SK-N-SH (cell line): ENCODE results near the gene ZC2HC1C. TPM values are rescaled to one million over a fixed set of nuclear protein-coding genes. Genes with fewer than 3 reads are reported as not detected.

ENCODE experiments used
- CTCF ChIA-PET: fragments of 300-600, 350-600 bp; formaldehyde crosslinking; extraction: SDS; loops from one replicate; lab custom pipeline; 2021; lab: Yijun Ruan, JAX
- POLR2A ChIA-PET: fragments of 350-600 bp; sonication (Branson Sonifier 250); formaldehyde crosslinking; extraction: SDS; loops from one replicate; lab custom pipeline; 2020; ENCODE audit warnings: antibody characterized with exemption, inconsistent platforms; lab: Yijun Ruan, JAX
- DNase-seq: peaks from one replicate; pipeline ENCODE4 v3.0.0; 2012
- H2AFZ ChIP-seq: fragments of 200-600 bp; sonication (generic); 2 replicates; pipeline ENCODE4 v1.8.1; 2016; ENCODE audit warnings: antibody characterized with exemption, mild to moderate bottlenecking, low read depth
- H3F3A ChIP-seq: fragments of 200-600 bp; sonication (generic); replicated peaks from 2 replicates; pipeline ENCODE3; 2016; ENCODE audit warnings: antibody characterized with exemption, mild to moderate bottlenecking; ENCODE audit not compliant: insufficient read depth
- H3K27ac ChIP-seq, 2 experiments: fragments of 200-500 bp in 1 of 2; fragments of 200-600 bp in 1 of 2; sonication (Bioruptor generic) in 1 of 2; sonication (generic), shearing (Covaris generic) in 1 of 2; 2 replicates each; pipeline versions ENCODE4 v1.5.1 to v1.6.1; 2014 to 2016; ENCODE audit warnings: low read depth in 2 of 2, inconsistent platforms in 1 of 2, low read length in 1 of 2, mild to moderate bottlenecking in 1 of 2, mixed read lengths in 1 of 2
- H3K27me3 ChIP-seq: fragments of 200-600 bp; sonication (generic), shearing (Covaris generic); 2 replicates; pipeline ENCODE4 v1.6.1; 2016; ENCODE audit warnings: mixed run types; ENCODE audit not compliant: insufficient read depth
- H3K36me3 ChIP-seq, 2 experiments: fragments of 200-500 bp in 1 of 2; fragments of 200-600 bp in 1 of 2; sonication (Bioruptor generic) in 1 of 2; sonication (generic) in 1 of 2; replicated peaks in 1 of 2; 2 replicates each; pipeline versions ENCODE3 to v1.5.1; 2014 to 2016; ENCODE audit warnings: low read length in 1 of 2, mild to moderate bottlenecking in 1 of 2; ENCODE audit not compliant: insufficient read depth in 2 of 2, control insufficient read depth in 1 of 2
- H3K4me1 ChIP-seq, 2 experiments: fragments of 200-500 bp in 1 of 2; fragments of 200-600 bp in 1 of 2; sonication (Bioruptor generic) in 1 of 2; sonication (generic), shearing (Covaris generic) in 1 of 2; 2 replicates each; pipeline versions ENCODE4 v1.5.1 to v1.6.1; 2014 to 2016; ENCODE audit warnings: low read depth in 1 of 2, low read length in 1 of 2, mixed run types in 1 of 2; ENCODE audit not compliant: insufficient read depth in 2 of 2, control insufficient read depth in 1 of 2
- H3K4me2 ChIP-seq: fragments of 200-600 bp; sonication (generic), shearing (Covaris generic); 2 replicates; pipeline ENCODE4 v1.6.1; 2017; ENCODE audit warnings: mixed run types
- H3K4me3 ChIP-seq, 2 experiments: fragments of 200-500 bp in 1 of 2; fragments of 200-600 bp in 1 of 2; sonication (Bioruptor generic) in 1 of 2; sonication (generic), shearing (Covaris generic) in 1 of 2; 2 replicates each; pipeline versions ENCODE4 v1.5.1 to v1.8.1; 2014 to 2016; ENCODE audit warnings: low read depth in 2 of 2, inconsistent platforms in 1 of 2, low read length in 1 of 2, mild to moderate bottlenecking in 1 of 2, mixed read lengths in 1 of 2, moderate library complexity in 1 of 2
- H3K79me2 ChIP-seq: fragments of 200-600 bp; sonication (generic); 2 replicates; pipeline ENCODE4 v1.8.1; 2017; ENCODE audit warnings: mild to moderate bottlenecking; ENCODE audit not compliant: insufficient read depth
- H3K9ac ChIP-seq: fragments of 200-600 bp; sonication (generic); 2 replicates; pipeline ENCODE4 v1.6.1; 2017; ENCODE audit warnings: mixed run types
- H3K9me2 ChIP-seq: fragments of 200-600 bp; sonication (generic); 2 replicates; pipeline ENCODE4 v1.6.1; 2017; ENCODE audit warnings: mixed run types
- H3K9me3 ChIP-seq: fragments of 200-600 bp; sonication (generic); 2 replicates; pipeline ENCODE4 v1.6.1; 2017; ENCODE audit warnings: mixed run types, mild to moderate bottlenecking, moderate library complexity
- H4K20me1 ChIP-seq: fragments of 200-600 bp; sonication (generic); 2 replicates; pipeline ENCODE4 v1.6.1; 2017; ENCODE audit warnings: mild to moderate bottlenecking, mixed run types; ENCODE audit not compliant: insufficient read depth
- FOXJ3 ChIP-seq: sonication (generic); formaldehyde crosslinking; IDR thresholded peaks from 2 replicates; pipeline ENCODE4 v1.5.1; 2020; ENCODE audit warnings: mild to moderate bottlenecking, missing genetic modification reagents
- JUND ChIP-seq: IDR thresholded peaks from 2 replicates; pipeline ENCODE4 v1.4.0; 2012
- MEF2A ChIP-seq: IDR thresholded peaks from 2 replicates; pipeline ENCODE4 v1.4.0; 2012; ENCODE audit warnings: low read depth, borderline replicate concordance
- MXI1 ChIP-seq: IDR thresholded peaks from 2 replicates; pipeline ENCODE4 v1.6.1; 2012; ENCODE audit warnings: mild to moderate bottlenecking, low read depth, low read length, improper control_type of control experiment
- PBX3 ChIP-seq: IDR thresholded peaks from 2 replicates; pipeline ENCODE4; 2012
- RAD21 ChIP-seq: IDR thresholded peaks from 2 replicates; pipeline ENCODE4 v1.6.1; 2012; ENCODE audit warnings: mild to moderate bottlenecking, low read length
- RCOR1 ChIP-seq: fragments of 150-350 bp; IDR thresholded peaks from 2 replicates; pipeline ENCODE4 v1.6.1; 2017; ENCODE audit warnings: antibody characterized with exemption, low read length
- RFX5 ChIP-seq: IDR thresholded peaks from 2 replicates; pipeline ENCODE4 v1.6.1; 2012; ENCODE audit warnings: mild to moderate bottlenecking, improper control_type of control experiment, low read length
- SIN3A ChIP-seq: IDR thresholded peaks from 2 replicates; pipeline ENCODE4 v1.6.1; 2012; ENCODE audit warnings: low read depth, mild to moderate bottlenecking, low read length, moderate library complexity, borderline replicate concordance
- TAF1 ChIP-seq: IDR thresholded peaks from 2 replicates; pipeline ENCODE4 v1.6.1; 2012; ENCODE audit warnings: low read depth, mild to moderate bottlenecking, low read length, moderate library complexity, borderline replicate concordance
- WGBS: methylation state at CpG from one replicate; pipeline ENCODE4 v1.1.6; 2017; ENCODE audit warnings: low lambda C conversion rate; 5-methylcytosine and 5-hydroxymethylcytosine counted together
- polyA plus RNA-seq, 3 experiments: library from polyadenylated mRNA; depleted of rRNA; stranded (reverse); fragments of >200 nt; gene quantifications; 2 replicates each; pipeline ENCODE4 v1.2.3, GENCODE V29; 2012
- TF ChIP-seq, protein P1 (sequence below): fragments of 150-350 bp; IDR thresholded peaks from 2 replicates; pipeline ENCODE4 v1.6.1; 2016; ENCODE audit warnings: mild to moderate bottlenecking, low read depth, low read length
- TF ChIP-seq, protein P2 (sequence below): IDR thresholded peaks from 2 replicates; pipeline ENCODE4 v1.6.1; 2012; ENCODE audit warnings: mild to moderate bottlenecking, low read depth, low read length, moderate library complexity

The ZC2HC1C gene
- polyA plus RNA-seq, 1 of the 3 experiments (the other 2 are of a cell fraction): 1.2 TPM

- no peaks in the 10 kb centered on the region for H3K9me3 ChIP-seq
- no peak overlapping the region for H3K9ac ChIP-seq
- H3K9me2 ChIP-seq: no peaks in the 10 kb centered on the region
- H3K4me1 ChIP-seq: no peaks in the 10 kb centered on the region
- no peak overlapping the region for H3K4me2 ChIP-seq
- H3K4me3 ChIP-seq: no peak overlapping the region
- TF ChIP-seq RFX5 (no peak), RAD21 (no peak)
- TF ChIP-seq, protein P1, sequence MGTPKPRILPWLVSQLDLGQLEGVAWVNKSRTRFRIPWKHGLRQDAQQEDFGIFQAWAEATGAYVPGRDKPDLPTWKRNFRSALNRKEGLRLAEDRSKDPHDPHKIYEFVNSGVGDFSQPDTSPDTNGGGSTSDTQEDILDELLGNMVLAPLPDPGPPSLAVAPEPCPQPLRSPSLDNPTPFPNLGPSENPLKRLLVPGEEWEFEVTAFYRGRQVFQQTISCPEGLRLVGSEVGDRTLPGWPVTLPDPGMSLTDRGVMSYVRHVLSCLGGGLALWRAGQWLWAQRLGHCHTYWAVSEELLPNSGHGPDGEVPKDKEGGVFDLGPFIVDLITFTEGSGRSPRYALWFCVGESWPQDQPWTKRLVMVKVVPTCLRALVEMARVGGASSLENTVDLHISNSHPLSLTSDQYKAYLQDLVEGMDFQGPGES: no peak
- peaks cover 48 to 51% of the 10 kb centered on the region in 2 experiments for H3K36me3 ChIP-seq
- no peak overlapping the region for H3K27ac ChIP-seq
- H3K79me2 ChIP-seq: no peaks in the 10 kb centered on the region
- ChIA-PET POLR2A (no interaction called here), CTCF (interaction anchor here (1.6 to 15.6 kb wide), 3 partner anchors 26 to 185 kb away, joined by 3 to 290 read pairs (median 8); no protein-coding TSS in a partner anchor)
- DNase-seq: no peak
- 98% methylated on average over 8 of the region's 8 CpGs for WGBS
- no peak overlapping the region for H2AFZ ChIP-seq
- H3K27me3 ChIP-seq: no peaks in the 10 kb centered on the region
- no peaks in the 10 kb centered on the region for H4K20me1 ChIP-seq
- H3F3A ChIP-seq: peaks cover 10% of the 10 kb centered on the region
These were observed 21.8 kb downstream of the ZC2HC1C start for GRCh38 chr14:75091251-75091650.

GRCh38 chr14:75092698-75093097, 23.3 kb downstream of the ZC2HC1C start:
- Histone ChIP-seq H3K4me3 (no peak overlapping the region), H3F3A (peaks cover 10% of the 10 kb centered on the region), H3K27ac (no peak overlapping the region), H3K36me3 (peaks cover 48 to 50% of the 10 kb centered on the region in 2 experiments), H3K9ac (no peak overlapping the region), H3K9me2 (no peaks in the 10 kb centered on the region), H2AFZ (no peak overlapping the region), H3K9me3 (no peaks in the 10 kb centered on the region), H3K79me2 (no peaks in the 10 kb centered on the region), H3K27me3 (no peaks in the 10 kb centered on the region), H3K4me1 (no peaks in the 10 kb centered on the region), H3K4me2 (no peak overlapping the region), H4K20me1 (no peaks in the 10 kb centered on the region)
- POLR2A ChIA-PET: no interaction called here
- no peak for TF ChIP-seq MXI1
- no peak for TF ChIP-seq RAD21
- TF ChIP-seq, protein P2, sequence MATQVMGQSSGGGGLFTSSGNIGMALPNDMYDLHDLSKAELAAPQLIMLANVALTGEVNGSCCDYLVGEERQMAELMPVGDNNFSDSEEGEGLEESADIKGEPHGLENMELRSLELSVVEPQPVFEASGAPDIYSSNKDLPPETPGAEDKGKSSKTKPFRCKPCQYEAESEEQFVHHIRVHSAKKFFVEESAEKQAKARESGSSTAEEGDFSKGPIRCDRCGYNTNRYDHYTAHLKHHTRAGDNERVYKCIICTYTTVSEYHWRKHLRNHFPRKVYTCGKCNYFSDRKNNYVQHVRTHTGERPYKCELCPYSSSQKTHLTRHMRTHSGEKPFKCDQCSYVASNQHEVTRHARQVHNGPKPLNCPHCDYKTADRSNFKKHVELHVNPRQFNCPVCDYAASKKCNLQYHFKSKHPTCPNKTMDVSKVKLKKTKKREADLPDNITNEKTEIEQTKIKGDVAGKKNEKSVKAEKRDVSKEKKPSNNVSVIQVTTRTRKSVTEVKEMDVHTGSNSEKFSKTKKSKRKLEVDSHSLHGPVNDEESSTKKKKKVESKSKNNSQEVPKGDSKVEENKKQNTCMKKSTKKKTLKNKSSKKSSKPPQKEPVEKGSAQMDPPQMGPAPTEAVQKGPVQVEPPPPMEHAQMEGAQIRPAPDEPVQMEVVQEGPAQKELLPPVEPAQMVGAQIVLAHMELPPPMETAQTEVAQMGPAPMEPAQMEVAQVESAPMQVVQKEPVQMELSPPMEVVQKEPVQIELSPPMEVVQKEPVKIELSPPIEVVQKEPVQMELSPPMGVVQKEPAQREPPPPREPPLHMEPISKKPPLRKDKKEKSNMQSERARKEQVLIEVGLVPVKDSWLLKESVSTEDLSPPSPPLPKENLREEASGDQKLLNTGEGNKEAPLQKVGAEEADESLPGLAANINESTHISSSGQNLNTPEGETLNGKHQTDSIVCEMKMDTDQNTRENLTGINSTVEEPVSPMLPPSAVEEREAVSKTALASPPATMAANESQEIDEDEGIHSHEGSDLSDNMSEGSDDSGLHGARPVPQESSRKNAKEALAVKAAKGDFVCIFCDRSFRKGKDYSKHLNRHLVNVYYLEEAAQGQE: no peak
- TF ChIP-seq FOXJ3 (CRISPR knock-in tag): no peak
- no peak for TF ChIP-seq JUND
- TF ChIP-seq PBX3: no peak
- no peak for TF ChIP-seq SIN3A
- TF ChIP-seq MEF2A: no peak
- no peak for TF ChIP-seq TAF1
- TF ChIP-seq RCOR1: no peak
- 97% methylated on average over 2 of the region's 2 CpGs for WGBS
- no peak for DNase-seq
- CTCF ChIA-PET: interaction anchor here (0.6 to 15.6 kb wide), 5 partner anchors 31 to 1824 kb away, joined by 3 to 290 read pairs (median 4); no protein-coding TSS in a partner anchor
